ENCODE results near the gene B4GALT2.

GRCh38 chr1:44036409-44037139 lies 57.6 kb downstream of the B4GALT2 start:
- peak; percentile 56 to 62 (median 62) for TF ChIP-seq CTCF (IDR thresholded peaks at IDR 0.05)
- TF ChIP-seq POLR2A (IDR thresholded peaks at IDR 0.05): no peak

All from testis (tissue), 2 donors.